NCI-H2029 treated with DMSO at 0.1 percent for 48 hours (cell line): Measurements from ENCODE around the gene GHITM.
"Not testable (repeated sequence)": the region's sequence is repeated elsewhere in the genome, so short reads cannot be mapped to it uniquely, and the experiment has no call there.

Experiments used
- DNase-seq: peaks from one replicate; lab custom pipeline; 2025; lab: John Stamatoyannopoulos, UW

The GHITM gene

DNA sequence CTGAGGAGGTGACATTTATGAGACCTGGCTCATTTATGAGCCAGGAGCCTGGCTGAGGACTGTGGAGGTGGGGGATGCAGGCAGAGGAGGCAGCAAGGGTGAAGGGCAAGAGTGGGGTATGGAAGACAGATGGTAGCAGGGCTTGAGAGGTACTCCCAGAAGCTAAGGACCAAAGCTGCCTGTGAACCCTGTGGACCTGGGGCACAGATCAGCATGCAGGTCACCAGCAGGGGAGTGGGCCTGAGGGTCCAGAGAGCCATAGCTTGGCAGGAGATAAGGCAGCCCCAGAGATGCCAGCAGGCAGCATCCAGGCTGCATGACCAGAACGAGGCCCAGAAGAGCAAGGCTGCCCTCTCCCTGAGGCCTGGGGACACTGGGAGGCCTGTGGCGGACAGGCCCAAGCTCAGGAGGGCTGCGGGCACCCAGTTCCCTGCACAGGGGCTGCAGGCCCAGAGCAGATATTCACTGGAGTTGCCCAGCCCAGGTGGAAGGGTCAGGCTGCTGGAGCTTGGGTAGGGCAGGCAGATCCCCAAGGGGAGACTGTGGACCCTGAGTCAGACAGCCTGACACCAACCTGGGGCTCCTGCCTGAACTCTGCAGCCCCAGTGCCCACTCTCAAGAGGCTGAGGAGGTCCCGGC, 37.6 kb downstream of the GHITM start:
- no peak for DNase-seq

DNA sequence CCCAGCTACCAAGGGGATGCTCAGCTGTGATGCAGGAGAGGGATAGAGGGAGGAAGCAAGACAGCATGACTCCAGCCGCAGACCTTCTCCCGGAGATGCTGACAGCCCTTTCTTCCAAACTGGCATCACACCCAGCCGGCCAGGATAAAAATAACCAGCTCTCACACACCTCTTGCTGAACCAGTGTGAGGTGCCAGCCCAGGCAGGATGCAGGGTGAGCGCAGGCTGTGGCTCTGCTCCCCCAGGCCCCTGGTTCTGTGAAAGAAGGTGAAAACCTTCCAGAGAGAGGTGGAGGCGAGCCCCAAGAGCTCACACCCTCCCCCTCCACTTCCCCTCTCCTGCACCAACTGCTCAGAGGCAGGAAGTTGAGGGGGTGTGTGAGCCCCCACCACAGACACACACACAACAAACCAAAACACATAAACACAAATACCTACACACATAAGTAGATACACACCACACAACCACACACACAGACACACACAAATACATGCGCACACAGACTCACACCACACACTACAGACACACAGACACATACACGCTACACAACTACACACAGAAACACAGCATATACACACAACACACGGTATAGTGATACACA, 38.3 kb downstream of the GHITM start:
- no peak for DNase-seq

- no peak for DNase-seq
These were observed 38.9 kb downstream of the GHITM start for GRCh38 chr10:84178160-84178609.

DNA sequence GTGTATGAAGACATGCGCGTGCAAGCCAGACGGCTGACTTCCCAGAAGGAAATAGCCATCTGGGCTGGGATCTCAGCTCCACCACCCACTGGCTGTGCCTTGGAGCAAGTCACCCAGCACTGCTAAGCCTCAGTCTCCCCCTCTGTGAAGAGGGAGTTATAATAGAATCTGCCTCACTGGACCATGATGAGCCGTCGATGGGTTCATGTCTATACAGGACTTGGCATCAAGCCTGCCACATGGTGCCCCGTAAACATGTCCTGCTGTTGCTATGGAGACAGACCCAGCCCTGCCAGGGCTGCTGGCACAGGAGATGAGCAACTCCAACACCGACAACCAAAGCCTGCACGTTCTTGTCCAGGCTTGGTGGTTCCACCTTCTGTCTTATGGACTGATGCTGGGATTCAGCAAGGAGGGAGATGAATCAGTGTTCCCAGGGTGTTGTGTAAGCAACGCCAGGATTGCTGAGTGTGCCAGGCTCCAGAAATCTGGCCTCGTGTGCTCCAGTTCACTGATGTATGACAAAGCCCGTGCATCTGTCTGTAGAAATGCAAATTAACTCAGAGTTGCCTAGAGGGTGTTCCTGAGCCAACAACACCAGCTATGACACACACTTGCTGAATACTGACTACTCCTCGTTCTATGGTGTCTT, 39.9 kb downstream of the GHITM start:
- DNase-seq, result peak; percentile 42

DNA sequence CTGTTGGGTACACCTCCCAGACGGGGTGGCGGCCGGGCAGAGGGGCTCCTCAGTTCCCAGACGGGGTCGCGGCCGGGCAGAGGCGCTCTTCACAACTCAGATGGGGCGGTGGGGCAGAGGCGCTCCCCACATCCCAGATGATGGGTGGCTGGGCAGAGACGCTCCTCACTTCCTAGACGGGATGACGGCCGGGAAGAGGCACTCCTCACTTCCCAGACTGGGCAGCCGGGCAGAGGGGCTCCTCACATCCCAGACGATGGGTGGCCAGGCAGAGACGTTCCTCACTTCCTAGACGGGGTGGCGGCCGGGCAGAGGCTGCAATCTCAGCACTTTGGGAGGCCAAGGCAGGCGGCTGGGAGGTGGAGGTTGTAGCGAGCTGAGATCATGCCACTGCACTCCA, 41.1 kb downstream of the GHITM start:
- not testable (repeated sequence) for DNase-seq

- no peak for DNase-seq
These were observed 42.3 kb downstream of the GHITM start for GRCh38 chr10:84181631-84182030.

GRCh38 chr10:84184517-84184916, 45.2 kb downstream of the GHITM start:
- DNase-seq, result no peak

GRCh38 chr10:84185526-84186175, 46.3 kb downstream of the GHITM start:
- DNase-seq, result no peak

- DNase-seq, result no peak
These were observed 49.5 kb downstream of the GHITM start for GRCh38 chr10:84188815-84189214.

DNA sequence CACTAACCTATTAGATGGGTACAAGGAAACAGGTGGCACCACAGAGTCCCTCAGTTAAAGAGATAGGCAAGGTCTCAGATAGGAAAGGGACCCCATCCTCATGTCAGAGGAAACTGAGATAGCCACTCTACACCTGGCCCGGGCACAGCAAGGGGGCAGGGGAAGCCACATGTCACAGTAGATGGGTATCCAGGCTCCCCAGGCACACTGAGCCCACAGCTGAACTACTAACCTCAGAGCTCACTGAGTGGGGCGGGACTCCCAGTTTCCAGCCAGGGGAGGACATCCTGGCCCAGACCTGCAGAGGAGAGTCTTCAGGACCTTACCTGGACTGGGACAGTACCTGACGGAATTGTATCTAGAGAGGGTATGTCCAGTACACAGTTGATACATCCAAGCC, 51.3 kb downstream of the GHITM start:
- no peak for DNase-seq

DNA sequence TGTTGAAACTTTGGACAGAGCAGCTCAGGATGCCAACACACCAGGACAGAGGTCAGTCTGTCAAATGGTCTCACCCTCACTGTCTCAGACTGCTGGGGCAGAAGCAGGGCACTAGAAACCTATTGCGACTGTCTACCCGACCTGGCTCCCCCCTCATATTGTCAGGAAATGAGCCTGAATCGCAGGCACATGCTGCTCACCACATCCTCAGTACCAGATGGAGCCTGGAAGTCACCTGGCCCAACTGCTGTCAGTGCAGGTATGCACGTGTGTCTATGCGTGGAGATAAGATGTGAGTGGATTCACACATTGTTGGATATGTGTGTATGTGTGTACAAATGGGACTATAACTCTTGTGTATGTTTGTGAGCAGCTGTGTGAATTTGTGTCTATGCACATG, 51.8 kb downstream of the GHITM start:
- DNase-seq, result no peak

DNA sequence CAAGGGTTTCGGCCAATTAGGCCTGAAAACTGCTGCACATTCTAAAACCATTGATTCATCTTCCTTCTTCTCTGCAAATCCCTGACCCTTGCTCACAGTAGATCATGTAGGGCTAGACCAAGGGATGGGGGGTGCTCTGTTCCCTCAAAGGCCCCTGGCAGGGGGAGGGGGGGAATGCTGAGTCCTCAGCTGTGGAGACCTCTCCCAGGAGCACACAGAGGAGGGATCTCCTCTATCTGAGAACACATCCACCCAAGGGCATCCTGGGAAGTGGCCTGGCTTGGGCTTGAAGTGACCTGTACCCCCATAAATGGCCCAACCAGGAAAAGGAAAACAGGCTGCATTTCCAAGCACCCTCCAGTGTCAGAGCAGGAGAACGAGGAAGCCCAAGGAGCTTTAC, 54.0 kb downstream of the GHITM start:
- no peak for DNase-seq

DNA sequence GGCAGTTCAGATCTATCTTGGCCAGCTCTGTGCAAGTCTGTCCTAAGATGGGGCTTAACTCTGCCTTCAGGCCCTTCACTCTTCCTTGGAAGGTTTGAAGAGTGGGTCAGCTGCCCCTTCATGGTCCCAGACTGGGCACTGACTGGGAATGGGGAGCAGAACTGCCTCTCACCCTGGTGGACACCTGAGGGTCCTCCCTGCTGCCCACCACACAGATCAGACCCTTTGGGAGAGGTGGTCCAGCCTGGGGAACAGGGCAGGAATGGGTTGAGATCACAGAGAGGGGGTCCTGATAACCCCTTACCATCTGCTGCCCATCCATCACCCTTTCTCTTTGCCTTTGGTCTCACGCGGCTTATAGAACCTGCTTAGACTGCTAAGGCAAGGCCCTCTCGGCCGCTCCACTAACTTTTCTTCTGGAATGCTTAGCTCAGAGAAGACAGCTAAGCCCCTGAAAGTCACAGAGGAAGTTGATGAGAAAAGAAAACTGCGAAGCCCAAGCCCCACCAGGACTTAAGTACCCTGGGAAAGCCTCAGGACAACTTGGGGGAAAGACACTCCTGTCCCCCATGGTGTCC, 54.6 kb downstream of the GHITM start:
- no peak for DNase-seq

DNA sequence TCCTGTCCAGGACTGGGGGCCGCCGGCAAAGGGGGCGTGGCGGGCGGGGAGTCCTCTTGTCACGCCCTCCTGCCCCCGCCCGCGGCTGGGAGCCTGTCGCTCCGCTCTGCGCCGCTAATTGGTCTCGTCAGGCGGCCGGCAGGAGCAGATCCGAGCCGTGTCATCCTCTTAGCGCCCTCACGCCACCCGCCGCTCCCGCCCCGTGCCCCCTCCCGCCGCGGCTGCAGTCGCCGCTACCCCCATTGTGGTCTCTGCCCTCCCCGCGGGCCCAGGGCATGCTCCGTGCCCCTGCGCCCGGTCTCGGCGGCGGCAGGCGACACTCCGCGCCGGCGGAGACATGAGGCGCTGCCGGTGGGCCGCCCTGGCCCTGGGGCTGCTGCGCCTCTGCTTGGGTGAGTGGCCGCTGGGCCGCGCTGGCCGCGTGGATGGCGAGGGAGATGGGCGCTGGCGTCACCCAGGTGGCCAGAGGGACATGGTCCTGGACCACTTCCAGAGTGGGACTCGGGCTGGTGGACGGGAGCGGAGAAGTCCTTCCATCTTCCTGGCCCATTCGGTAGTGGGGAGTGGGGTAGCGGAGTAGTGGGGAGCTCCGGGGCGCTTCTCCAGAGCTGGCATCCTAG, 55.2 kb downstream of the GHITM start, which contains the start of gene CDHR1:
CDHR1 (plus strand) TSS at position 114 of the 620 bp plus-strand sequence; CDS start at position 338, 224 bp downstream.
- DNase-seq, result no peak

- no peak for DNase-seq
These were observed 55.9 kb downstream of the GHITM start for GRCh38 chr10:84195044-84195830.

DNA sequence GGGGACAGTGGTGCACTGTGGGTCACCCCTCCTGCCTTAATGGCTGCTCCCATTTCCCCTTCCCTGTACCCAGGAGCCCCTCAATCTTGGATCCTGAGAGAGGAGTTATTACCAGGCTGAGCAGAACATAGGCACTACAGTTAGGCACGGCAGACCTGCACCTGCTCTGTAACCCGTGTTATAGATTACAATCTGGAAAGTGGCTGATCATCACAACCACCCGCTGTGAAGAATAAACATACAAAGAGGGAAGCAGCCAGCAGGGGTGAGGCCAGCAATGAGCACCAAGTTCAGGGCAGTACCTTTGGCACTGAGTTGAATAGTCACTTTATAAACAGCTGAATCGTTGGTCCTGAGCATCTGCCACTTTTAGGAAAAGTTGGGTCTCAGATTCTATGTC, 56.8 kb downstream of the GHITM start:
- DNase-seq, result no peak

- no peak for DNase-seq
These were observed 57.6 kb downstream of the GHITM start for GRCh38 chr10:84196941-84197340.

DNA sequence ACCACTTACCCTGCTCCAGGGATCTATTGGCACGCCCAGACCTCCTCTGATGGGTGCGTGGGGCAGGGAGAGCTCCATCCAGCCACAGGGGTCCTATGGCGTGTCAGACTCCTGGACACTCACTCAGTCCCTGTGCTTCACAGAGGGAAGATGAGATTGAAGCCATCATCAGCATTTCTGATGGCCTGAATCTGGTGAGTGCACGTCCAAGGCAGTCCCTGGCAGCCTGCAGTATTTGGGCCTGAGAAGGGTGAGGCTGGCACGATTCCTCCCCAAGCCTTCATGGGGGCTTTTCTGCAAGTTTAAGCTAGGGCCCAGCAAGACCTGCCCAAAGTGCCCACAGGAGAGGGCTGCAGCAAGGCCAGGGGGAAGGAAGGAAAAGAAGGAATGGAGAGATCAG, 58.3 kb downstream of the GHITM start:
- no peak for DNase-seq

DNA sequence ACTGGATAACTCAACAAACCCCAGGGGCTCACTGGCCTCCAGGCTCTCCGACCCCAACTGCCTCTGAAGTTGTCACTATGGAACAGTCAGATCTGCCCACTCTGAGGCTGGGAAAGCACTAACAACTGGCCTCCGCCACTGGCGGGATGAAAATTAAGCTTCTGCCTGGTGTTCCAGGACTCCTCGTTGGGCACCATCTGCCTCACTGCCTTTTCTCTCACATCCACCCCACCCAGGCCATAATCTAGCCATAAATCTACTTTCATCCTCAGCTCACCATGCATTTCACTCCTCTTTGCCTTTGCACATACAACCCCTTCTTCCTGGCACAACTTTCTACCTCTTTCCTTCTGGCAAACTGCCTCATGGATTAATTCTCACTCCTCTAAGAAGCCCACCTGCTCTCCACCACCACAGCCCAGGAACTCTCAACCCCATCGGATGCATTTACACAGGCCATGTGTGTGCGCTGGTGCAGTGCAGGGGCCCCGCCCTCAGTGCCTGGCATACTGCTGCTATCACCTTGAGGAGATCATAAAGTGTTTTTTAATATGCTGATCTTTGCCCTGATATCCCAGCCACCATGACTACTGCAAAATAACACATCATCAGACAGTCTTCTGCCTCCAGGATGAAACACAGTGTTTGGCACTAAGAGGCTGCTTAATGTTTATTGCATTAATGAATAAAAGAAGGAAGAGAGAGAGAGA, 59.1 kb downstream of the GHITM start:
- no peak for DNase-seq

GRCh38 chr10:84200537-84201243, 61.4 kb downstream of the GHITM start:
- no peak for DNase-seq
